SU-DHL-6 (cell line): Measurements from ENCODE around the gene ARF3.

Experiments
- H2AFZ ChIP-seq: fragments of 200-600 bp; sonication (generic); 2 replicates; pipeline ENCODE4 v1.6.1; 2014; ENCODE audit warnings: low read depth, mild to moderate bottlenecking, moderate library complexity, mixed read lengths, antibody characterized with exemption, low read length; ENCODE audit not compliant: severe bottlenecking
- H3F3A ChIP-seq: fragments of 200-600 bp; shearing (Covaris generic); 2 replicates; pipeline ENCODE4 v1.6.0; 2016; ENCODE audit warnings: antibody characterized with exemption, mild to moderate bottlenecking; ENCODE audit not compliant: insufficient read depth
- H3K27ac ChIP-seq: fragments of 200-600 bp; sonication (generic); 2 replicates; pipeline ENCODE4 v1.5.1; 2016; ENCODE audit warnings: low read depth, mild to moderate bottlenecking, low read length, moderate library complexity, mixed read lengths
- H3K27me3 ChIP-seq: fragments of 200-600 bp; sonication (generic), shearing (Covaris generic); 2 replicates; pipeline ENCODE4 v1.6.0; 2014; ENCODE audit warnings: mild to moderate bottlenecking, low read length
- H3K36me3 ChIP-seq: fragments of 200-600 bp; sonication (generic); 2 replicates; pipeline ENCODE4 v1.6.1; 2014; ENCODE audit warnings: mild to moderate bottlenecking, low read length, mixed read lengths
- H3K4me2 ChIP-seq: fragments of 300-600, 200-600 bp; shearing (Covaris generic), sonication (generic); 2 replicates; pipeline ENCODE4 v1.6.0; 2014; ENCODE audit warnings: low read length, low read depth, mild to moderate bottlenecking; ENCODE audit not compliant: poor library complexity, severe bottlenecking
- H3K4me3 ChIP-seq: fragments of 200-600 bp; sonication (generic); 2 replicates; pipeline ENCODE4 v1.5.1; 2014; ENCODE audit warnings: antibody characterized with exemption, low read length, mild to moderate bottlenecking, mixed read lengths; ENCODE audit not compliant: insufficient read depth, poor library complexity, severe bottlenecking
- H3K79me2 ChIP-seq: fragments of 200-600 bp; sonication (generic); 2 replicates; pipeline ENCODE4 v1.6.1; 2014; ENCODE audit warnings: mild to moderate bottlenecking, low read length, moderate library complexity; ENCODE audit not compliant: insufficient read depth
- H3K9ac ChIP-seq: fragments of 200-600 bp; sonication (generic); 2 replicates; pipeline ENCODE4 v1.7.0; 2014; ENCODE audit warnings: mild to moderate bottlenecking, low read length
- H3K9me2 ChIP-seq: fragments of 200-600 bp; sonication (generic); replicated peaks from 2 replicates; pipeline ENCODE4 v1.6.1; 2014; ENCODE audit warnings: low read length; ENCODE audit not compliant: insufficient read depth
- H3K9me3 ChIP-seq: fragments of 200-600 bp; sonication (generic); 2 replicates; pipeline ENCODE4 v1.6.1; 2014; ENCODE audit warnings: low read length, mixed read lengths; ENCODE audit not compliant: insufficient read depth
- H4K20me1 ChIP-seq: fragments of 200-600 bp; sonication (generic); 2 replicates; pipeline ENCODE4 v1.6.1; 2014; ENCODE audit warnings: low read depth, mild to moderate bottlenecking, antibody characterized with exemption, low read length, moderate library complexity, mixed read lengths
- CTCF ChIP-seq: fragments of 200-600 bp; sonication (generic); IDR thresholded peaks from one replicate; pipeline ENCODE4 v1.5.1; 2017; ENCODE audit warnings: antibody characterized with exemption, mild to moderate bottlenecking, low read length, moderate library complexity; ENCODE audit not compliant: insufficient read depth, poor library complexity, severe bottlenecking
- EZH2phosphoT487 ChIP-seq: fragments of 200-600 bp; sonication (generic), shearing (Covaris generic); conservative IDR thresholded peaks from 2 replicates; pipeline ENCODE4 v1.6.1; 2018; ENCODE audit warnings: mild to moderate bottlenecking, antibody characterized with exemption, low read length, moderate library complexity, mixed read lengths

ARF3 gene

GRCh38 chr12:48940181-48940580 is 17.1 kb downstream of the ARF3 start:
- no peaks in the 10 kb centered on the region for H3K27me3 ChIP-seq
- no peaks in the 10 kb centered on the region for H4K20me1 ChIP-seq
- TF ChIP-seq CTCF (no peak), EZH2phosphoT487 (no peak)
- H3K4me2 ChIP-seq, result no peak overlapping the region
- H3K9me3 ChIP-seq, result no peaks in the 10 kb centered on the region
- H3K36me3 ChIP-seq, result no peaks in the 10 kb centered on the region
- no peaks in the 10 kb centered on the region for H3K9me2 ChIP-seq
- H3K9ac ChIP-seq, result no peak overlapping the region
- no peak overlapping the region for H3K4me3 ChIP-seq
- no peaks in the 10 kb centered on the region for H3F3A ChIP-seq
- peaks cover 10% of the 10 kb centered on the region; the same call in 1 of the 2 replicates for H3K79me2 ChIP-seq
- H2AFZ ChIP-seq, result no peak overlapping the region
- H3K27ac ChIP-seq, result no peak overlapping the region

DNA sequence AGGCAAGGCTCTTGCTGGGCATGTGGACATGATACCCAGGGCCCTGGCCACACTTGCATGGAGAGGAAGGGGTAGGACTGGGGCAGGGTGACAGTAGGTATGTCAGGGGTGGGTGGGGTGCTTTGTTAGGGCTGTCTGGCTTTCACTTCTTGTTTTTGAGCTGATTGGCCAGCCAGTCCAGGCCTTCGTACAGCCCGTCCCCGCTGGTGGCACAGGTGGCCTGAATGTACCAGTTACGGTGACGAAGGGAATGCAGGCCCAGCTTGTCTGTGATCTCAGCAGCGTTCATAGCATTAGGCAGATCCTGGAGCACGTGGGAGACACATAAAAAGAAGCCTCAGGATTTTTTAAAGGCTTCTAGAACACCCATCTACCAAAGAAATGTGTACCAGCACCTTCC is 18.5 kb downstream of the ARF3 start:
- H3K9me3 ChIP-seq, result no peaks in the 10 kb centered on the region
- no peak overlapping the region for H3K9ac ChIP-seq
- H3K4me2 ChIP-seq, result no peak overlapping the region
- no peaks in the 10 kb centered on the region for H3K9me2 ChIP-seq
- H3K79me2 ChIP-seq, result 0 out of 2 replicates have a peak, but pooled peaks cover 1% of the 10 kb centered on the region
- H3K27me3 ChIP-seq, result no peaks in the 10 kb centered on the region
- no peak overlapping the region for H3K27ac ChIP-seq
- no peaks in the 10 kb centered on the region for H3F3A ChIP-seq
- H4K20me1 ChIP-seq, result no peaks in the 10 kb centered on the region
- H3K4me3 ChIP-seq, result no peak overlapping the region
- no peaks in the 10 kb centered on the region for H3K36me3 ChIP-seq
- TF ChIP-seq CTCF (no peak), EZH2phosphoT487 (no peak)
- H2AFZ ChIP-seq, result no peak overlapping the region

DNA sequence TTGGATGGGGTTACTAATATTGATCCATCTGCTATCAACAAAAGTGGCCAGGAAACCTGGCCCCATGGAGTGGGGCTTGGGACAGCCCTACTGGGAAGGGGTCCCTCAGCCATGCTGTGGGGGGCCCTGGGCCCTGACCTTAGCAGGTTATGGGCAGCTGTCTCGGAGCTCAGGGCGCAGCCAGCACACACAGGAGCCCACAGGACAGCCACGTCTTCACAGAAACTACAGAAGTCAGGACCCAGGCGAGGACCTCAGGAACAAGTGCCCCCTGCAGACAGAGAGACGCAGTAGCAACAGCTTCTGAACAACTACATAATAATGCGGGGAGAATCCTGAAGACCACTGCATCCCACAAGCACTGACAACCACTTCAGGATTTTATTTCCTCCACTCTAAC is 20.1 kb downstream of the ARF3 start:
- H3K4me3 ChIP-seq, result no peak overlapping the region
- H3K27me3 ChIP-seq, result no peaks in the 10 kb centered on the region
- H3K4me2 ChIP-seq, result no peak overlapping the region
- no peaks in the 10 kb centered on the region for H3K79me2 ChIP-seq
- TF ChIP-seq EZH2phosphoT487 (no peak), CTCF (no peak)
- no peak overlapping the region for H3K27ac ChIP-seq
- H3K9ac ChIP-seq, result no peak overlapping the region
- no peak overlapping the region for H2AFZ ChIP-seq
- H3K9me3 ChIP-seq, result no peaks in the 10 kb centered on the region
- H3K9me2 ChIP-seq, result no peaks in the 10 kb centered on the region
- no peaks in the 10 kb centered on the region for H3K36me3 ChIP-seq
- no peaks in the 10 kb centered on the region for H4K20me1 ChIP-seq
- no peaks in the 10 kb centered on the region for H3F3A ChIP-seq
